ENCODE measurements around the gene ZNF430.
"Not testable (repeated sequence)": the region's sequence is repeated elsewhere in the genome, so short reads cannot be mapped to it uniquely, and the experiment has no call there.

Gene ZNF430

GRCh38 chr19:21020298-21021227 is at the start of gene ZNF430:
ZNF430 (plus strand) TSS chr19:21020657; CDS start chr19:21020801, 144 bp downstream.
- H3K27ac ChIP-seq, result peak within 1 kb of the TSS; percentile 74
- TF ChIP-seq ZFX (IDR thresholded peaks at IDR 0.05; ENCODE audit: borderline replicate concordance) (no peak), CTCF (IDR thresholded peaks at IDR 0.05) (no peak)

GRCh38 chr19:20992788-20993187 is 27.7 kb upstream of the ZNF430 start:
- H3K27ac ChIP-seq, result not testable (repeated sequence)

GRCh38 chr19:20999731-21000352 is 20.6 kb upstream of the ZNF430 start:
- TF ChIP-seq CTCF (IDR thresholded peaks at IDR 0.05) (no peak), ZFX (IDR thresholded peaks at IDR 0.05; ENCODE audit: borderline replicate concordance) (no peak)
- peak overlapping the region; percentile 65 for H3K27ac ChIP-seq

DNA sequence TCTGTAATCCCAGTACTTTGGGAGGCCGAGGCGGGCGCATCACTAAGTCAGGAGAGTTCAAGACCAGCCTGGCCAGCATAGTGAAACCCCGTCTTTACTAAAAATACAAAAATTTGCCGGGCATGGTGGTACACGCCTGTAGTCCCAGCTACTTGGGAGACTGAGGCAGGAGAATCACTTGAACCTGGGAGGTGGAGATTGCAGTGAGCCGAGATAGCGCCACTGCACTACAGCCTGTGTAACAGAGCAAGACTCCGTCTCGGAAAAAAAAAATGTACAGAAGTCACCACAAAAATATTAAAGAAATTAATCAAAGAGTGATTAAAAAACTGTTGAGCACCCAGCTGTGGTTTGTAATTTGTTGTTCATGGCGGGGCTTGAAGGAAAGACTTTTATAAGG is 781 bp downstream of the ZNF430 start:
- TF ChIP-seq CTCF (IDR thresholded peaks at IDR 0.05), result peak; percentile 21
- H3K27ac ChIP-seq, result peak overlapping the region; percentile 74

- TF ChIP-seq ZFX (IDR thresholded peaks at IDR 0.05; ENCODE audit: borderline replicate concordance) (no peak), CTCF (IDR thresholded peaks at IDR 0.05) (no peak)
- no peak overlapping the region; the same call in 1 of the 2 replicates for H3K27ac ChIP-seq
Observed at GRCh38 chr19:21022996-21023395, 2.5 kb downstream of the ZNF430 start.

- no peak overlapping the region; the same call in 1 of the 2 replicates for H3K27ac ChIP-seq
- TF ChIP-seq CTCF (IDR thresholded peaks at IDR 0.05), result no peak
- TF ChIP-seq ZFX (IDR thresholded peaks at IDR 0.05; ENCODE audit: borderline replicate concordance), result no peak
Observed at GRCh38 chr19:21023901-21024300, 3.4 kb downstream of the ZNF430 start.

- TF ChIP-seq ZFX (IDR thresholded peaks at IDR 0.05; ENCODE audit: borderline replicate concordance) (no peak), CTCF (IDR thresholded peaks at IDR 0.05) (no peak)
Observed at GRCh38 chr19:21028969-21029268, 8.5 kb downstream of the ZNF430 start.

More at GRCh38 chr19:21028969-21029268, 8.5 kb downstream of the ZNF430 start:
- H3K27ac ChIP-seq, result no peak overlapping the region
